Smooth muscle cell (in vitro differentiated cells): ENCODE data around the gene CPZ. TPM values are rescaled to one million over a fixed set of nuclear protein-coding genes. Genes with fewer than 3 reads are reported as not detected.

Experiments used
- DNase-seq: peaks from one replicate; lab custom pipeline; 2025; ENCODE audit not compliant: unreplicated experiment; lab: John Stamatoyannopoulos, UW
- H2AFZ ChIP-seq: fragments of 200-600 bp; sonication (generic); 2 replicates; pipeline ENCODE4 v1.6.0; 2016; ENCODE audit warnings: antibody characterized with exemption, low read depth, mild to moderate bottlenecking
- H3F3A ChIP-seq: fragments of 200-600 bp; sonication (generic); 2 replicates; pipeline ENCODE4 v1.6.0; 2017; ENCODE audit warnings: antibody characterized with exemption, low read depth
- H3K27ac ChIP-seq: fragments of 200-600 bp; sonication (generic); 2 replicates; pipeline ENCODE4 v1.5.1; 2016; ENCODE audit warnings: low read depth, mild to moderate bottlenecking
- H3K27me3 ChIP-seq: fragments of 200-600 bp; sonication (generic); 2 replicates; pipeline ENCODE4 v1.6.1; 2016; ENCODE audit warnings: low read depth, mild to moderate bottlenecking
- H3K36me3 ChIP-seq: fragments of 200-600 bp; sonication (generic); 2 replicates; pipeline ENCODE4 v1.5.1; 2016; ENCODE audit warnings: low read depth
- H3K4me1 ChIP-seq: fragments of 200-600 bp; sonication (generic); 2 replicates; pipeline ENCODE4 v1.5.1; 2016; ENCODE audit warnings: low read depth
- H3K4me2 ChIP-seq: fragments of 200-600 bp; sonication (generic); 2 replicates; pipeline ENCODE4 v1.6.0; 2016; ENCODE audit warnings: mild to moderate bottlenecking
- H3K4me3 ChIP-seq: fragments of 200-600 bp; sonication (generic); 2 replicates; pipeline ENCODE4 v1.5.1; 2016; ENCODE audit warnings: mild to moderate bottlenecking
- H3K79me2 ChIP-seq: fragments of 200-600 bp; sonication (generic); 2 replicates; pipeline ENCODE4 v1.6.0; 2016; ENCODE audit warnings: low read depth, mild to moderate bottlenecking
- H3K9ac ChIP-seq: fragments of 200-600 bp; sonication (generic); 2 replicates; pipeline ENCODE4 v1.6.0; 2016; ENCODE audit warnings: low read depth
- H3K9me3 ChIP-seq: fragments of 200-600 bp; sonication (generic); replicated peaks from 2 replicates; pipeline ENCODE4 v1.5.1; 2016; ENCODE audit warnings: low read depth
- H4K20me1 ChIP-seq: fragments of 200-600 bp; sonication (generic); 2 replicates; pipeline ENCODE4 v1.6.0; 2016; ENCODE audit warnings: low read depth
- CTCF ChIP-seq: fragments of 200-600 bp; sonication (generic); IDR thresholded peaks from 2 replicates; pipeline ENCODE4 v1.5.1; 2017; ENCODE audit warnings: borderline replicate concordance, mild to moderate bottlenecking, antibody characterized with exemption; ENCODE audit not compliant: insufficient read depth, poor library complexity, severe bottlenecking
- WGBS: methylation state at CpG from one replicate; pipeline ENCODE4 v1.1.7; 2016; ENCODE audit warnings: low lambda C conversion rate; 5-methylcytosine and 5-hydroxymethylcytosine counted together
- polyA plus RNA-seq: library from polyadenylated mRNA; unstranded; fragments of >200 nt; fragmentation: Nextera tagmentation; extraction: Ambion mirVana; gene quantifications from 2 replicates; pipeline ENCODE4 v1.2.1, GENCODE V29; 2016
- total RNA-seq: library from RNA; depleted of rRNA; stranded (reverse); fragments of >200 nt; gene quantifications from 2 replicates; pipeline ENCODE4 v1.2.3, GENCODE V29; 2014

CPZ gene
- total and polyA plus RNA-seq, 2 experiments from 2014 or later, result 12.0 to 35.9 TPM

DNA sequence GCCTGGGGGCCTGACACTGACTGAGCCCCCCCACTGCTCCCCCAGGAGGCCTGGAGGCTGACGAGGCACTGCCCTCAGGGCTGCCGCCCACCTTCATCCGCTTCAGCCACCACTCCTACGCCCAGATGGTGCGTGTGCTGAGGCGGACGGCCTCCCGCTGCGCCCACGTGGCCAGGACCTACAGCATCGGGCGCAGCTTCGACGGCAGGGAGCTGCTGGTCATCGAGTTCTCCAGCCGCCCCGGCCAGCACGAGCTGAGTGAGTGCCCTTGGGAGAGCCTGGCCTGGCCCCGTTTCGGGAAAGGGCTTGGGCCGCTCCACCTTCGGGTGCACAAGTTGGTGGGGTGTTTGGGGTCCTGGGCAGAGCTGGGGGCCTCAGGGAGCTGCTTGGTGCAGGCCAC is 11.4 kb downstream of the CPZ start:
- Histone ChIP-seq H3K4me3 (no peak overlapping the region), H3K9me3 (no peaks in the 10 kb centered on the region), H3K4me2 (no peak overlapping the region), H3K27ac (no peak overlapping the region), H3K27me3 (no peaks in the 10 kb centered on the region), H2AFZ (no peak overlapping the region), H3K9ac (no peak overlapping the region), H3K79me2 (no peaks in the 10 kb centered on the region), H3F3A (no peaks in the 10 kb centered on the region), H3K36me3 (no peaks in the 10 kb centered on the region), H3K4me1 (no peaks in the 10 kb centered on the region), H4K20me1 (no peaks in the 10 kb centered on the region)
- no peak for TF ChIP-seq CTCF
- no peak for DNase-seq
- 93% methylated on average over 22 of the region's 22 CpGs for WGBS

DNA sequence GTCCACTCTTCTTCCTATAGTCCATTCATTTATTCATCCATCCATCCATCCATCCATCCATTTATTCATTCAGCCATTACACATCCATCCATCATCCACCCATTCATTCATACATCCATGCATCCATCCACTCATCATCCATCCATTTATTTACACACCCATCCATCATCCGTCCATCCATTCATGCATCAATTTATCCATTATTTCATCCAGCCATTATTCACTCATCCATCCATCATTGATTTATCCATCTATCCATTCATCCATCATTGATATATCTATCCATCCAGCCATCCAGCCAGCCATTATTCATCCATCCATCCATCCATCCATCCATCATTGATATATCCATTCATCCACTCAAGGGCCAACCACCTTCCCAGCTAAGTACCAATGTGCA is 12.7 kb downstream of the CPZ start:
- Histone ChIP-seq H3F3A (no peaks in the 10 kb centered on the region), H3K27ac (no peak overlapping the region), H3K9ac (no peak overlapping the region), H3K4me2 (no peak overlapping the region), H4K20me1 (no peaks in the 10 kb centered on the region), H2AFZ (no peak overlapping the region), H3K27me3 (no peaks in the 10 kb centered on the region), H3K36me3 (no peaks in the 10 kb centered on the region), H3K9me3 (no peaks in the 10 kb centered on the region), H3K4me3 (no peak overlapping the region), H3K79me2 (no peaks in the 10 kb centered on the region), H3K4me1 (no peaks in the 10 kb centered on the region)
- no peak for TF ChIP-seq CTCF
- DNase-seq, result no peak
- WGBS, result 48% methylated on average over 1 of the region's 1 CpG

DNA sequence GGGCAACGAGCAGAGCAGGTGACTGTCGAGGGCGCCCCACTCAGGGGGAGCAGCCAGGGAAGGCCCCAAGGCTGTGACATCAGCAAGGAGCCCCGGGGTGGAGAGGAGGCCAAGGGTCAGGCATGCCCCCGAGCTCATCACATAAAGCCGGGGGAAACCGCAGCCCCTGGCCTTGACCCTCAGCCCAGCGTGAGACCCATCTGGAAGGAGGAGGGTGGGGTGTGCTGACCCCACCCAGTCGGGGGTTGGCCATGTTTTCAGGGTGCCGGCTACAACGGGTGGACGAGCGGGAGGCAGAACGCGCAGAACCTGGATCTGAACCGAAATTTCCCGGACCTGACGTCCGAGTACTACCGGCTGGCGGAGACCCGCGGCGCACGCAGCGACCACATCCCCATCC is 13.9 kb downstream of the CPZ start:
- no peaks in the 10 kb centered on the region for H4K20me1 ChIP-seq
- no peak overlapping the region for H2AFZ ChIP-seq
- no peak overlapping the region for H3K9ac ChIP-seq
- H3K27ac ChIP-seq, result no peak overlapping the region
- H3F3A ChIP-seq, result no peaks in the 10 kb centered on the region
- no peaks in the 10 kb centered on the region for H3K4me1 ChIP-seq
- H3K79me2 ChIP-seq, result no peaks in the 10 kb centered on the region
- H3K4me2 ChIP-seq, result no peak overlapping the region
- no peaks in the 10 kb centered on the region for H3K27me3 ChIP-seq
- no peak for DNase-seq
- H3K36me3 ChIP-seq, result no peaks in the 10 kb centered on the region
- WGBS, result 95% methylated on average over 25 of the region's 26 CpGs
- no peak for TF ChIP-seq CTCF
- H3K4me3 ChIP-seq, result no peak overlapping the region
- H3K9me3 ChIP-seq, result no peaks in the 10 kb centered on the region

DNA sequence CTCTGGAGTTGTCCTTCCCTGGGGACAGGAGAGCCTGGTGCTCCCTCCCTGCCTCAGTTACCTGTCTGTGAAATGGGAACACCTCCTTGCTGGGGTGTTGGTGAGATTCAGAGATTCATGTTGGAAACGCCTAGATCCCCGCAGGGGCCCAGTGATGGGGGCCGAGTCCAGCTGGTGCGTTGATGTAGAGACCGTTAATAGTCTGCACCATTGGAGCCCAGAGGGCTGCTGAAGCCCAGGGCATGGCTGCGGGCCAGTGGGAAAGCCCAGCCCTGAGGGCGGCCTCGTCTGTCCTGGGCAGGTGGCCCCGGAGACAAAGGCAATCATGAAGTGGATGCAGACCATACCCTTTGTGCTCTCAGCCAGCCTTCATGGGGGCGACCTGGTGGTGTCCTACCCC is 14.4 kb downstream of the CPZ start:
- Histone ChIP-seq H3F3A (no peaks in the 10 kb centered on the region), H2AFZ (no peak overlapping the region), H3K27ac (no peak overlapping the region), H3K27me3 (no peaks in the 10 kb centered on the region), H3K4me3 (no peak overlapping the region), H3K79me2 (no peaks in the 10 kb centered on the region), H3K9ac (no peak overlapping the region), H3K4me2 (no peak overlapping the region), H3K4me1 (no peaks in the 10 kb centered on the region), H3K36me3 (no peaks in the 10 kb centered on the region), H4K20me1 (no peaks in the 10 kb centered on the region), H3K9me3 (no peaks in the 10 kb centered on the region)
- DNase-seq, result no peak
- WGBS, result 88% methylated on average over 10 of the region's 10 CpGs
- no peak for TF ChIP-seq CTCF
